Measurements from ENCODE around the gene PHF12.

DNA sequence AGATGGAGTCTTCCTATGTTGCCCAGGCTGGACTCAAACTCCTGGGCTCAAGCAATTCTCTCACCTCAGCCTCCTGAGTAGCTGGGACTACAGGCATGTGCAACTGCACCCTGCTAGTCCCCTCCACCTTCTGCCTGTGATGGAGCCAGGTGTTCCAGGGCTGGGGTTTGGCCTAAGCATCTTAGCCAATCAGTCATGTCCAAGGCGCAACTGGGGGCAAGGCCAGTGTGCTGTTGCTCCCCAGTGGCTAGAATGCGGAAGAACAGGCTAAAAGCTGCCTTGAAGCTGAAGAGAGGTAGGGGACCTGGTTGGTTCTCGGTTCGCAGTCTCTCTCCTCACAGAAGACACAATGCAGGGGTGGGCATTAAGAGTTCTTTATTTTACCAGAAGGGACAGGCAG lies 72.3 kb downstream of the PHF12 start:
- TF ChIP-seq, protein P1, sequence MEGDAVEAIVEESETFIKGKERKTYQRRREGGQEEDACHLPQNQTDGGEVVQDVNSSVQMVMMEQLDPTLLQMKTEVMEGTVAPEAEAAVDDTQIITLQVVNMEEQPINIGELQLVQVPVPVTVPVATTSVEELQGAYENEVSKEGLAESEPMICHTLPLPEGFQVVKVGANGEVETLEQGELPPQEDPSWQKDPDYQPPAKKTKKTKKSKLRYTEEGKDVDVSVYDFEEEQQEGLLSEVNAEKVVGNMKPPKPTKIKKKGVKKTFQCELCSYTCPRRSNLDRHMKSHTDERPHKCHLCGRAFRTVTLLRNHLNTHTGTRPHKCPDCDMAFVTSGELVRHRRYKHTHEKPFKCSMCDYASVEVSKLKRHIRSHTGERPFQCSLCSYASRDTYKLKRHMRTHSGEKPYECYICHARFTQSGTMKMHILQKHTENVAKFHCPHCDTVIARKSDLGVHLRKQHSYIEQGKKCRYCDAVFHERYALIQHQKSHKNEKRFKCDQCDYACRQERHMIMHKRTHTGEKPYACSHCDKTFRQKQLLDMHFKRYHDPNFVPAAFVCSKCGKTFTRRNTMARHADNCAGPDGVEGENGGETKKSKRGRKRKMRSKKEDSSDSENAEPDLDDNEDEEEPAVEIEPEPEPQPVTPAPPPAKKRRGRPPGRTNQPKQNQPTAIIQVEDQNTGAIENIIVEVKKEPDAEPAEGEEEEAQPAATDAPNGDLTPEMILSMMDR (IDR thresholded peaks at IDR 0.05): peak; percentile 48
- TF ChIP-seq SREBF2 (IDR thresholded peaks at IDR 0.05): no peak

Measured in A549 (cell line).